ENCODE results near the gene LEKR1.
A peak's percentile ranks its signal among the peaks of the same experiment; 100 is the strongest.
"Not testable (repeated sequence)": the region's sequence is repeated elsewhere in the genome, so short reads cannot be mapped to it uniquely, and the experiment has no call there.

Gene LEKR1

GRCh38 chr3:156838035-156838434 lies 11.9 kb downstream of the LEKR1 start:
- no peak for DNase-seq

GRCh38 chr3:156840826-156841689 lies 14.9 kb downstream of the LEKR1 start:
- DNase-seq = no peak

GRCh38 chr3:156843071-156843808 lies 17.1 kb downstream of the LEKR1 start:
- no peak for DNase-seq

GRCh38 chr3:156847752-156848448 lies 21.7 kb downstream of the LEKR1 start:
- no peak for DNase-seq

GRCh38 chr3:156859578-156859977 lies 33.4 kb downstream of the LEKR1 start:
- DNase-seq = no peak

GRCh38 chr3:156860873-156861272 lies 34.7 kb downstream of the LEKR1 start:
- DNase-seq = no peak

GRCh38 chr3:156862338-156862737 lies 36.2 kb downstream of the LEKR1 start:
- DNase-seq = no peak

GRCh38 chr3:156865732-156866131 lies 39.6 kb downstream of the LEKR1 start:
- DNase-seq = peak; percentile 7

- no peak for DNase-seq
These were observed 41.0 kb downstream of the LEKR1 start for GRCh38 chr3:156867174-156867573.

GRCh38 chr3:156867920-156868319 lies 41.8 kb downstream of the LEKR1 start:
- no peak for DNase-seq

- no peak for DNase-seq
These were observed 47.8 kb downstream of the LEKR1 start for GRCh38 chr3:156873906-156874305.

GRCh38 chr3:156879491-156879890 lies 53.3 kb downstream of the LEKR1 start:
- DNase-seq = not testable (repeated sequence)

GRCh38 chr3:156885761-156886160 lies 59.6 kb downstream of the LEKR1 start:
- DNase-seq = no peak

GRCh38 chr3:156888176-156888575 lies 62.0 kb downstream of the LEKR1 start:
- no peak for DNase-seq

- DNase-seq = no peak
These were observed 62.4 kb downstream of the LEKR1 start for GRCh38 chr3:156888576-156888975.

GRCh38 chr3:156892701-156893100 lies 66.5 kb downstream of the LEKR1 start:
- peak; percentile 78 for DNase-seq

- not testable (repeated sequence) for DNase-seq
These were observed 69.2 kb downstream of the LEKR1 start for GRCh38 chr3:156895374-156895773.

GRCh38 chr3:156897851-156898250 lies 71.7 kb downstream of the LEKR1 start:
- not testable (repeated sequence) for DNase-seq

GRCh38 chr3:156898296-156898880 lies 72.2 kb downstream of the LEKR1 start:
- DNase-seq = no peak

GRCh38 chr3:156899951-156900350 lies 73.8 kb downstream of the LEKR1 start:
- DNase-seq = no peak

- DNase-seq = no peak
These were observed 76.8 kb downstream of the LEKR1 start for GRCh38 chr3:156902916-156903315.

GRCh38 chr3:156906275-156906674 lies 80.1 kb downstream of the LEKR1 start:
- DNase-seq = no peak

- DNase-seq = no peak
These were observed 82.2 kb downstream of the LEKR1 start for GRCh38 chr3:156908398-156908797.

All from HCEC 1CT (cell line).